GM08714 (cell line): Measurements from ENCODE around the gene FOXD4.
"Not testable (repeated sequence)": the region's sequence is repeated elsewhere in the genome, so short reads cannot be mapped to it uniquely, and the experiment has no call there.

Source experiments
- H3K4me3 ChIP-seq: fragments of 200-500 bp; sonication (Bioruptor generic); 2 replicates; pipeline ENCODE4 v1.5.1; 2014; ENCODE audit warnings: mild to moderate bottlenecking, low read length, inconsistent platforms

FOXD4 gene

DNA sequence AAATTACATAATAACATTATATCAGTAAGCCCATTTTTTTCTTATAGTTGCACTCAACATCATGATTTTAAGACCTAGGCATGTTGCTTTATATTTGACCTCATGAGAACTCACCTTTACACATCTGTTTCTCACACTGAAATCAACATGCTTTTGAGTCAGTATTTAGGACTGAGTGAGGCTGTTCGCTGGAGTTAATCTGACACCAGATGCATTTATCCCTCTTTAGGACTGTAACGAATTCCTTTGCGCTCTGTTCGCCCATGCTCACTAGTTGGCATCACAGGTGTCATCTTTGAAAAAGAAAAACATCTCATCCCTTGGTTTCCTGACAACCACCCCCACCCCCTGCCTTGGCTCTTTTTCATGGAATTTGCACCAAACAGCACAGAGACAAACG is 24.3 kb downstream of the FOXD4 start:
- not testable (repeated sequence) for H3K4me3 ChIP-seq

DNA sequence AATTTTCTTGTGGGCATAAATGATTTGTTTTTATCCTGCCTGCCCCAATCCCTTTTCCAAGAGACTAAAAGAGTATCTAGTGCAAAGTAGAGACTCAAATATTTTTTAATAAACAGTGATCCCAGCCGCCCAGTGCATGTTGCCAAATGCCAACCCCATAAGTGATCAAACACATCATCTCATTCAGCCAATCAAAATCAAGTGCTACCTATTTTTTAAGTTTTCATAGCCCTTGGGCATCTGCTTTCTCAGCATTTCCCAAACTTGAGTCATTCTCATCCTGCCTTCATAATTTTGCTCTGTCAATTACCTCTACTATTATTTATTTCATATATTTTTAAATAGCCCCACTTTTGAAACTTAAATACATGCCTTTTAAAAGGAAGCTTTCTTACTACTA is 27.4 kb downstream of the FOXD4 start:
- not testable (repeated sequence) for H3K4me3 ChIP-seq

DNA sequence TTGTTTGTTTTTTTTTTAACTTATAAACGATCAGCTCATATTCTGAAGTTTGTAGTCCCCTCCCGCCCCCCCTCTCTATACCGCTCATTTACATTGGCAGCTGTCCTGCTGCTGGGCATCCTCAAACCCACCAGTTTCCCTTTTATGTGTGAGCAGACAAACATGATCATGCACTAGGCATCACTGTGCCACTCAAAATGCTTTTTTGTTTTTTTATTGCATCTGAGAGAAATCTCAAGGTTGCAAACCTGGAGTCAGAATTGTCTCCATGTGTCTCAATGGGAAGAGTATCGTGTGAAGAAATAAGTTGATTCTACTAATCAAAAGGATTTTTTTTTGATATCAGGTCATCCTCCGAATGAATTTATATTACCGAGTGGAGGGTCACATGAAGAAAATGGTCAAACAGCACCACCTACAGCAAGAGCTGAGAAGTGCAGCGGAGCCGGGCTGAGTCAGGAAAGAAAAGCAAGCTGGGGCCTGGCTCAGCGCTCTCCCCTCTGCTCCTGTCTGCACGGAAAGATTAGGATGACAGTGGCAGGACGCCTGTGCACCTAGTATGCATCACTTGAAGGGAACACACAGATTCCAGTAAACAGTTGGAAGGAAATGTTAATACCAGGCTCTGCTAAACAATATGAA is 29.7 kb downstream of the FOXD4 start:
- H3K4me3 ChIP-seq, result not testable (repeated sequence)

DNA sequence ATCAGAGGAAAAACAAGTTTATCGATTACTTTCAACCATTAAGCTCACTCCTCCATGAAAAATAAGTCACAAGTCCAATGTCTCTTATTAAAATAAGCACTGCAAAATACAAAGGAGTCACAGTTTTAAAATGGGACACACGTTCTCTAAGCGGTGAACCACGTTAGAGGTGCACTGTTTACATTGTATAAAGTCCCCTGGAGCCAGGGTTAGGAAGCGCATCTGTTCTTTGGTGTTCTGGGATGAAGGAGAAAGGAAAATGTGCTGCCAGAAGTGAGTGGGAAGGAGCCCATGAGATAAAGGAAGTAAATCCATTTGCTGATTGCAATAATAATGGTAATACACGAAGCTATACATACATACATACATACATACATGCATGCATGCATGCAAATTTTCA is 30.4 kb downstream of the FOXD4 start:
- H3K4me3 ChIP-seq, result not testable (repeated sequence)

DNA sequence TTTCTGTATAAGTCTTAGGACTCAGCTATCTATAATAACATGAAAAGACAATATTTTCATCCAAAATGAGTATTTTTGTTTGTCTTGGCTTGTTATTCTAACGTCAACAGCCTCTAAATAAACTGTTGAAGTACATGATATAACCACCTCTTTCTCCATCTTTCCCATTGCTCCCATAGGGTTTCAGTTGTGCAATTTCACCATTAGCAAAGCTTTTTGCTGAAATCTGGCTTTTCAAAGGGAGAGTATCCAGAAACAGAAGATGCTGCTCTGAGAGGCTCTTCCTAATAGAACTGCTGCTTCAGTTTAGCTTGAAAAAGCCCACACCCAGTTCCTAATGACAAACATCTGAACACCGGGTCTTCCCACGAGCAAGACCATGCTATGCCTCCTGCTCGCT is 31.1 kb downstream of the FOXD4 start:
- not testable (repeated sequence) for H3K4me3 ChIP-seq

DNA sequence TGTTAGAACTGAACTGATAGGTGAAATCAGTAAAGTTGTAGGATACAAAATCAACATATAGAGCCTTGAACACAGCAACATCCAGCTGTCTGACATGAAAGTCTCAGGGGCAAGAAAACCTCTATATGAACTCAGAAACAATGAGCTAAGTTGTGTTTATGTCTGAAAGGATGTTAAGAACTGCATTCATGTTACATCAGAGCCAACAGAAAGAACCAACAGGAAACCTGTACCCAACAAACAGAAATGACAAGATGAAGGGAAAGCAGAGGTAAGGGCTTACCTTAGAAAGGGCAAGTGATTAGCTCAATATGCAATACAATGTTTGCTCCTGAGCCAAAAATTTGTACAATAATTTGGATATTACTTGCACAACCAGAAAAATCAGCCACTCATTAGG is 31.5 kb downstream of the FOXD4 start:
- not testable (repeated sequence) for H3K4me3 ChIP-seq

DNA sequence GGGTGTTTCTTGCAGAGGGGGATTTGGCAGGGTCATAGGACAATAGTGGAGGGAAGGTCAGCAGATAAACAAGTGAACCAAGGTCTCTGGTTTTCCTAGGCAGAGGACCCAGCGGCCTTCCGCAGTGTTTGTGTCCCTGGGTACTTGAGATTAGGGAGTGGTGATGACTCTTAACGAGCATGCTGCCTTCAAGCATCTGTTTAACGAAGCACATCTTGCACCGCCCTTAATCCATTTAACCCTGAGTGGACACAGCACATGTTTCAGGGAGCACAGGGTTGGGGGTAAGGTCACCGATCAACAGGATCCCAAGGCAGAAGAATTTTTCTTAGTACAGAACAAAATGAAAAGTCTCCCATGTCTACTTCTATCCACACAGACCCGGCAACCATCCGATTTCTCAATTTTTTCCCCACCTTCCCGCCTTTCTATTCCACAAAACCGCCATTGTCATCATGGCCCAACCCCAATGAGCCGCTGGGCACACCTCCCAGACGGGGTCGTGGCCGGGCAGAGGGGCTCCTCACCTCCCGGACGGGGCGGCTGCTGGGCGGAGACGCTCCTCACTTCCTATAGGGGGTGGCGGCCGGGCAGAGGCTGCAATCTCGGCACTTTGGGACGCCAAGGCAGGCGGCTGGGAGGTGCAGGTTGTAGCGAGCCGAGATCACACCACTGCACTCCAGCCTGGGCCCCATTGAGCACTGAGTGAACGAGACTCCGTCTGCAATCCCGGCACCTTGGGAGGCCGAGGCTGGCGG is 35.1 kb downstream of the FOXD4 start:
- not testable (repeated sequence) for H3K4me3 ChIP-seq

DNA sequence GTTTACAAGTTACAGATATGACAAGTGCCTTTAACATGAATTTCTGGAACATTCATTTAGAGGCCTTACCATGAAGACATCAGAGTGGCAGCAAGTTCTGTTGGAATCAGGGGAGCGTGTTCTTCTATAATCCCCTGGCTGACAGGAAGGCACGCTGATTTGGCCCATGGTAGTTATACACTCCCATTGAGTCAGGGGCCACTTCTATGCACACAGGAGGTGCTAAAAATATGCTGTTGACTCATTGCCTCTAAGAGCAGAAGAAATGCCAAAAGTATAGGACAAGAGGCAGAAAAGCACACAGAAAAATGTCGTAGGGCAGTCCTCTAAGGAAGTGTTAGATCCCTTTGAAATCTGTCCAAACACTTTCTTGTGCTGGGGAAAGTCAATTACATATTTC is 39.9 kb downstream of the FOXD4 start:
- not testable (repeated sequence) for H3K4me3 ChIP-seq

DNA sequence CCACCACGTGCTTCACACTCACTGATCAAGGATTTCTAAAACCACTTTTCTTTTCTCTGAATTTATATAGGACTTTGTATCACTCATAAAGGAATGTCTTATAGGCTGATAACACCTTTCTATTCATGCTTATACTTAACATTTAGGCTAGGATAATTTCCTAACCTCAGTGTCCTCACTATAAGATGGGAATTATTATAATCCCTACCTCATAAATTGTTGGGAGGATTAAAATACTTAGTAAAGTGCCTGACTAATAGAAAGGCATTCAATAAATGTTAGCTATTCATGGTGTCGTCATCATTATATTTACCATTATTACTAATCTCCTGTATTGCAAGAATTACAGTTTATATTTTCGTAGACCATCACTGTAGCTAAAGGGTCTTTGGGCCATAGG is 41.8 kb downstream of the FOXD4 start:
- H3K4me3 ChIP-seq, result not testable (repeated sequence)

DNA sequence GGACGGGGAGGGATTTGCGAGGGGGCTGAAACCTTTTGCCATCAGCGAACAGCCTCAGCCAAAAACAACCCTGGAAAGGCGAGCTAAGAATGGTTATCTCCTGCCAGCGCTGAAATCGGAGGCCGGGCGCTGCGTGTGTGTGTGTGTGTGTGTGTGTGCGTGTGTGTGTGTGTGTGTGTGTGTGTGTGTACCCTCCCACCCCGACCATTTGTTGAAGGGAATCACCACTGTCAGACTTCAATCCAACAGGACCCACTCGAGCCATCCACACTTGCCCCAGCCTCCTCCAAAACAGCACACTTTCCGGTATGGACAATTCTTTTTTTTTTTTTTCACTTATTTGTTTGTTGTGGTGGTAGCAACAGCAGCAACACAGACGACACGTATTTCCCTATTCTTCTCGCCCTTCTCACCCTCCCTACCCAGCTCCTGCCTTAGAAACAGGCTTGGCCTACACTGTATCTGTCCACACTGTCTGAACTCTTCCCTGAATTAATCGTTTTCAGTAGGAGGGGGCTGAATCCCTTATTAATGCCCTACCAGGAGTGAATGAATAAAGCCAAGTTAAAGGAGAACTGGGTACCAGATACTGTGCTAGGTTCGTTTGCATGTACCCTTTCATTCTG is 44.2 kb downstream of the FOXD4 start:
- peak overlapping the region; percentile 54; the same call in 1 of the 2 replicates for H3K4me3 ChIP-seq

DNA sequence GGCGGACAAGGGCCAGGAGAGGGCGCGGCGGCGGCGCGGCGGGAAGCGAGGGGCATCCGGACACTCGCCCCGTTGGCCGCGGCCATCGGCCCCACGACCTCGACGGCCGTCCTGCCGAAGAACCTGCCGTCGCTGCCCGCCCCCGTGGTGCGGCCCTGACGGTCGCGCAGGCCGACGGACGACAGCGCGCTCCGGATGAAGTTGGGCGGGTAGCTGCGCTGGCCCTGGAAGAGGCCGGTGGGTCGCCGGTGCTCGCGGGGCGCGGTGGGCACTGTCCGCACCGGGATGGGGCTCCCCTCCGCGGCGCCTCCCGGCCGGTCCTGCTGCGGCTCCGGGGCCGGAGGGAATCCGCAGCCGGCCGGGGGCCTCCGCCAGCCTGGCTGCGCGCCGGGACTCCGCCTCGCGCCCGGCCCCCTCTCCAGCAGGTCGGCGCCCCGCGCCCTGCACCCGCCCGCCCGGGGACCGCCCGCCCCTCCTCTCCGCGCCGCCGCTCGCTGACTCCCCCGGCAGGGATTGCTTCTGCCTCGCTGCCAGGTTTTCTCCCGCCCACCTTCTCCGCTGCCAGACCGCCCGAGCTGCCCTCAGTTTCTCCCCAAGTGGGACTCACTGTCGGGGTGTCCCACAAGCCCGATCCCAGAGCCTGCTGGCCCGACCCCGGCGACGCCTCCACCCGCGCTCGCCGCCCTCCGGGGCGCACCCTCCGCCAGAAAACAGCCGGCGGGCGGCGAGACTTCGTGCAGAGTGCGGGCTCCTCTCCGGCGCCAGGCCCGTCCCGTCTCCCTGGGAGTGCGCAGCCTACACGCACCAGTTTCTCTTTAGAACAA is 44.9 kb downstream of the FOXD4 start:
- peak overlapping the region; percentile 54; the same call in 1 of the 2 replicates for H3K4me3 ChIP-seq
